HepG2 (cell line): ENCODE data around the gene CD274. TPM values are rescaled to one million over a fixed set of nuclear protein-coding genes. Genes with fewer than 3 reads are reported as not detected.

Experiments
- ATF5 ChIP-seq: sonication (generic); formaldehyde crosslinking; IDR thresholded peaks from 2 replicates; pipeline ENCODE4 v1.4.0; 2020; ENCODE audit warnings: mild to moderate bottlenecking, low read depth, missing genetic modification reagents
- HINFP ChIP-seq: sonication (generic); formaldehyde crosslinking; IDR thresholded peaks from 2 replicates; pipeline ENCODE4 v1.4.0; 2020; ENCODE audit warnings: low read depth, mild to moderate bottlenecking, missing genetic modification reagents
- HMGXB3 ChIP-seq: sonication (generic); formaldehyde crosslinking; IDR thresholded peaks from 2 replicates; pipeline ENCODE4 v1.4.0; 2020; ENCODE audit warnings: missing genetic modification reagents, borderline replicate concordance
- HNF1A ChIP-seq, 2 experiments: sonication (generic) in 1 of 2; formaldehyde crosslinking in 1 of 2; IDR thresholded peaks; 2 replicates each; pipeline versions ENCODE4 v1.4.0 to v1.6.1; 2016 to 2020; ENCODE audit warnings: borderline replicate concordance in 1 of 2, low read depth in 1 of 2, mild to moderate bottlenecking in 1 of 2, missing genetic modification reagents in 1 of 2
- NFYC ChIP-seq: IDR thresholded peaks from 2 replicates; pipeline ENCODE4 v1.6.1; 2016; ENCODE audit warnings: missing genetic modification reagents, missing compliant biosample characterization
- NR2F1 ChIP-seq, 2 experiments: fragments of 450-650 bp in 1 of 2; formaldehyde crosslinking in 1 of 2; IDR thresholded peaks; 2 replicates each; pipeline versions ENCODE4 v1.5.0 to v1.6.1; 2016 to 2020; ENCODE audit warnings: mild to moderate bottlenecking in 1 of 2, missing compliant biosample characterization in 1 of 2, missing genetic modification reagents in 1 of 2, moderate library complexity in 1 of 2
- RXRA ChIP-seq: sonication (generic); formaldehyde crosslinking; IDR thresholded peaks from 2 replicates; pipeline ENCODE4 v1.5.1; 2020; ENCODE audit warnings: missing genetic modification reagents
- ZFP90 ChIP-seq: sonication (generic); formaldehyde crosslinking; IDR thresholded peaks from 2 replicates; pipeline ENCODE4 v1.8.0; 2022; ENCODE audit warnings: missing genetic modification reagents, mild to moderate bottlenecking, inconsistent platforms, borderline replicate concordance
- ZNF230 ChIP-seq: sonication (generic); formaldehyde crosslinking; IDR thresholded peaks from 2 replicates; pipeline ENCODE4 v1.4.0; 2020; ENCODE audit warnings: mild to moderate bottlenecking, missing genetic modification reagents
- ZNF350 ChIP-seq: sonication (generic); formaldehyde crosslinking; IDR thresholded peaks from 2 replicates; pipeline ENCODE4 v1.4.0; 2020; ENCODE audit warnings: mild to moderate bottlenecking, low read depth, missing genetic modification reagents, borderline replicate concordance
- ZNF724P ChIP-seq: sonication (generic); formaldehyde crosslinking; IDR thresholded peaks from 2 replicates; pipeline ENCODE4 v1.8.0; 2022; ENCODE audit warnings: missing genetic modification reagents, borderline replicate concordance
- ZNF800 ChIP-seq: sonication (generic); formaldehyde crosslinking; IDR thresholded peaks from 2 replicates; pipeline ENCODE4 v1.4.0; 2020; ENCODE audit warnings: missing genetic modification reagents
- polyA plus RNA-seq, 8 experiments: library from polyadenylated mRNA; depleted of rRNA in 3 of 8; stranded (reverse) in 7 of 8; unstranded in 1 of 8; fragments of >200 nt; fragmentation: Illumina TruSeq in 4 of 8; extraction: Trizol in 4 of 8; gene quantifications; 2 replicates each; pipeline versions ENCODE4 v1.2.1 to v1.2.3, GENCODE V29; 2011 to 2016; ENCODE audit warnings: low read depth in 4 of 8, missing spikeins in 1 of 8, mixed read lengths in 1 of 8; ENCODE audit not compliant: insufficient read depth in 1 of 8
- total RNA-seq, 5 experiments: library from RNA; depleted of rRNA; stranded (reverse); fragments of >200 nt; fragmentation: Illumina TruSeq; extraction: Trizol; gene quantifications; 2 replicates each; pipeline ENCODE4 v1.2.3, GENCODE V29; 2016; ENCODE audit warnings: low read depth in 1 of 5

Gene CD274
- total and polyA plus RNA-seq, 2 of the 13 experiments (the other 11 are each of a cell fraction or from before 2014, with no cell fraction given): 0.17 to 0.49 TPM

- no peak for TF ChIP-seq ATF5 (CRISPR knock-in tag)
- peak; percentile 57; the same call in 1 of the 2 replicates for TF ChIP-seq ZNF724P (CRISPR knock-in tag)
- peak; percentile 70 for TF ChIP-seq RXRA (CRISPR knock-in tag)
- TF ChIP-seq ZNF800: peak; percentile 91
- TF ChIP-seq NR2F1 (CRISPR knock-in tag; IDR thresholded peaks at IDR 0.05): peak; percentile 23 to 36; a peak in 2 of 4 replicates
- 0 out of 2 replicates have a peak, but pooled peaks have one; percentile 18 for TF ChIP-seq HINFP (CRISPR knock-in tag)
- peak; percentile 91; the same call in 1 of the 2 replicates for TF ChIP-seq ZFP90 (CRISPR knock-in tag)
- TF ChIP-seq ZNF230 (CRISPR knock-in tag): peak; percentile 79; the same call in 1 of the 2 replicates
- TF ChIP-seq HMGXB3: peak; percentile 52; the same call in 1 of the 2 replicates
- TF ChIP-seq NFYC (CRISPR knock-in tag): peak; percentile 87
- no peak for TF ChIP-seq HNF1A (IDR thresholded peaks at IDR 0.05; ENCODE audit: low read depth)
- TF ChIP-seq HNF1A (CRISPR knock-in tag; IDR thresholded peaks at IDR 0.05; ENCODE audit: borderline replicate concordance): peak; percentile 58; the same call in 1 of the 2 replicates
- peak; percentile 33; the same call in 1 of the 2 replicates for TF ChIP-seq ZNF350 (CRISPR knock-in tag)
Measured at GRCh38 chr9:5437254-5438216, 12.8 kb upstream of the CD274 start, which contains the start of gene PLGRKT (continued).
